Neural cell (in vitro differentiated cells): Measurements from ENCODE around the gene TMEM132A.

Experiments used
- CTCF ChIP-seq: fragments of 450-650 bp; IDR thresholded peaks from 2 replicates; pipeline ENCODE4 v1.5.1; 2014; ENCODE audit warnings: antibody characterized with exemption, mild to moderate bottlenecking, moderate library complexity; ENCODE audit not compliant: poor library complexity, severe bottlenecking
- EP300 ChIP-seq: fragments of 450-650 bp; conservative IDR thresholded peaks from 2 replicates; pipeline ENCODE4 v1.6.1; 2014; ENCODE audit warnings: antibody characterized with exemption, mild to moderate bottlenecking, moderate library complexity; ENCODE audit not compliant: poor library complexity, severe bottlenecking
- EZH2 ChIP-seq: fragments of 200-600, 300-800 bp; shearing (Covaris generic), sonication (generic); IDR thresholded peaks from 2 replicates; pipeline ENCODE4 v1.6.1; 2014; ENCODE audit warnings: antibody characterized with exemption, low read length, borderline replicate concordance, mild to moderate bottlenecking; ENCODE audit not compliant: insufficient read depth, poor library complexity, severe bottlenecking
- MXI1 ChIP-seq: fragments of 450-650 bp; conservative IDR thresholded peaks from 2 replicates; pipeline ENCODE4 v1.6.1; 2014; ENCODE audit warnings: antibody characterized with exemption, mild to moderate bottlenecking; ENCODE audit not compliant: poor library complexity, severe bottlenecking
- POLR2AphosphoS5 ChIP-seq: IDR thresholded peaks from 2 replicates; pipeline ENCODE4 v1.6.1; 2012
- RAD21 ChIP-seq: fragments of 450-650 bp; conservative IDR thresholded peaks from 2 replicates; pipeline ENCODE4 v1.6.1; 2014; ENCODE audit warnings: antibody characterized with exemption, mild to moderate bottlenecking, moderate library complexity
- SMC3 ChIP-seq: fragments of 450-650 bp; conservative IDR thresholded peaks from 2 replicates; pipeline ENCODE4 v1.6.1; 2014; ENCODE audit warnings: antibody characterized with exemption, mild to moderate bottlenecking, moderate library complexity; ENCODE audit not compliant: poor library complexity
- TAF1 ChIP-seq: IDR thresholded peaks from 2 replicates; pipeline ENCODE4 v1.6.1; 2012; ENCODE audit warnings: low read depth
- TF ChIP-seq, protein P1 (sequence below): IDR thresholded peaks from 2 replicates; pipeline ENCODE4 v1.6.1; 2012; ENCODE audit warnings: borderline replicate concordance

DNA sequence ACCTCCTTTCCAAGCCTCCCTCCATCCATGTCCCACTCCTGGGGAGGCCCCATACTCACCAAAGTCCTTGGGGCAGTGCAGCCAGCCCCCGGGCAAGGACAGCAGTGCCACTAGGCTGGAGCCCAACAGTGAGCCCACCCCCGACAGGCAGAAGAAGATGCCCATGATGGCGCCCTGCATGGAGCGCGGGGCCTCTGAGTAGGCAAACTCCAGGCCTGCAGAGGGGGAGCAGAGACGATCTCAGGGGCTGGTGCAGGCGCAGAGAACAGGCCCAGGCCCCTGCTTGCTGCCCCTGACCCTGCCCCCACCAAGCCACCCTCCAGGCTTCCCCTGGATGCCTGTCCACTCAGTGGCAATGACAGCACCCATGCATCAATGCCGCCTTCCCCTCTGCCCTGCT lies 13.6 kb downstream of the TMEM132A start:
- TF ChIP-seq TAF1 (no peak), CTCF (no peak), RAD21 (no peak), EZH2 (no peak), POLR2AphosphoS5 (no peak), EP300 (no peak), SMC3 (no peak), MXI1 (no peak)
- TF ChIP-seq, protein P1, sequence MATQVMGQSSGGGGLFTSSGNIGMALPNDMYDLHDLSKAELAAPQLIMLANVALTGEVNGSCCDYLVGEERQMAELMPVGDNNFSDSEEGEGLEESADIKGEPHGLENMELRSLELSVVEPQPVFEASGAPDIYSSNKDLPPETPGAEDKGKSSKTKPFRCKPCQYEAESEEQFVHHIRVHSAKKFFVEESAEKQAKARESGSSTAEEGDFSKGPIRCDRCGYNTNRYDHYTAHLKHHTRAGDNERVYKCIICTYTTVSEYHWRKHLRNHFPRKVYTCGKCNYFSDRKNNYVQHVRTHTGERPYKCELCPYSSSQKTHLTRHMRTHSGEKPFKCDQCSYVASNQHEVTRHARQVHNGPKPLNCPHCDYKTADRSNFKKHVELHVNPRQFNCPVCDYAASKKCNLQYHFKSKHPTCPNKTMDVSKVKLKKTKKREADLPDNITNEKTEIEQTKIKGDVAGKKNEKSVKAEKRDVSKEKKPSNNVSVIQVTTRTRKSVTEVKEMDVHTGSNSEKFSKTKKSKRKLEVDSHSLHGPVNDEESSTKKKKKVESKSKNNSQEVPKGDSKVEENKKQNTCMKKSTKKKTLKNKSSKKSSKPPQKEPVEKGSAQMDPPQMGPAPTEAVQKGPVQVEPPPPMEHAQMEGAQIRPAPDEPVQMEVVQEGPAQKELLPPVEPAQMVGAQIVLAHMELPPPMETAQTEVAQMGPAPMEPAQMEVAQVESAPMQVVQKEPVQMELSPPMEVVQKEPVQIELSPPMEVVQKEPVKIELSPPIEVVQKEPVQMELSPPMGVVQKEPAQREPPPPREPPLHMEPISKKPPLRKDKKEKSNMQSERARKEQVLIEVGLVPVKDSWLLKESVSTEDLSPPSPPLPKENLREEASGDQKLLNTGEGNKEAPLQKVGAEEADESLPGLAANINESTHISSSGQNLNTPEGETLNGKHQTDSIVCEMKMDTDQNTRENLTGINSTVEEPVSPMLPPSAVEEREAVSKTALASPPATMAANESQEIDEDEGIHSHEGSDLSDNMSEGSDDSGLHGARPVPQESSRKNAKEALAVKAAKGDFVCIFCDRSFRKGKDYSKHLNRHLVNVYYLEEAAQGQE = no peak
